ENCODE results near the gene MID2. TPM values are rescaled to one million over a fixed set of nuclear protein-coding genes. Genes with fewer than 3 reads are reported as not detected.

Gene MID2
- total RNA-seq, 3 donors from 2014 or later (not counting 1 experiment from before 2014, with no cell fraction given): 1.4 to 6.0 (median 2.3) TPM

- DNase-seq: no peak
- Mint-ChIP-seq H3K27me3 (ENCODE audit: low read depth in 2 of 2) (peaks cover 19 to 32% of the 10 kb centered on the region in 2 donors), H3K4me3 (no peak overlapping the region), H3K36me3 (no peaks in the 10 kb centered on the region), H3K27ac (no peak overlapping the region), H3K9me3 (no peaks in the 10 kb centered on the region), H3K4me1 (no peaks in the 10 kb centered on the region)
- Histone ChIP-seq H3K27me3 (ENCODE audit: control insufficient read depth, insufficient read depth, low read length) (no peaks in the 10 kb centered on the region), H3K36me3 (ENCODE audit: control insufficient read depth, insufficient read depth, low read length) (no peaks in the 10 kb centered on the region), H3K4me1 (ENCODE audit: control insufficient read depth, insufficient read depth, low read length) (no peaks in the 10 kb centered on the region), H3K27ac (ENCODE audit: low read length) (no peak overlapping the region), H3K9me3 (ENCODE audit: control insufficient read depth, insufficient read depth, low read length) (no peaks in the 10 kb centered on the region), H3K4me3 (ENCODE audit: low read length) (no peak overlapping the region)
- WGBS (ENCODE audit: insufficient coverage): 84% methylated on average over 4 of the region's 6 CpGs
- TF ChIP-seq, protein P1, sequence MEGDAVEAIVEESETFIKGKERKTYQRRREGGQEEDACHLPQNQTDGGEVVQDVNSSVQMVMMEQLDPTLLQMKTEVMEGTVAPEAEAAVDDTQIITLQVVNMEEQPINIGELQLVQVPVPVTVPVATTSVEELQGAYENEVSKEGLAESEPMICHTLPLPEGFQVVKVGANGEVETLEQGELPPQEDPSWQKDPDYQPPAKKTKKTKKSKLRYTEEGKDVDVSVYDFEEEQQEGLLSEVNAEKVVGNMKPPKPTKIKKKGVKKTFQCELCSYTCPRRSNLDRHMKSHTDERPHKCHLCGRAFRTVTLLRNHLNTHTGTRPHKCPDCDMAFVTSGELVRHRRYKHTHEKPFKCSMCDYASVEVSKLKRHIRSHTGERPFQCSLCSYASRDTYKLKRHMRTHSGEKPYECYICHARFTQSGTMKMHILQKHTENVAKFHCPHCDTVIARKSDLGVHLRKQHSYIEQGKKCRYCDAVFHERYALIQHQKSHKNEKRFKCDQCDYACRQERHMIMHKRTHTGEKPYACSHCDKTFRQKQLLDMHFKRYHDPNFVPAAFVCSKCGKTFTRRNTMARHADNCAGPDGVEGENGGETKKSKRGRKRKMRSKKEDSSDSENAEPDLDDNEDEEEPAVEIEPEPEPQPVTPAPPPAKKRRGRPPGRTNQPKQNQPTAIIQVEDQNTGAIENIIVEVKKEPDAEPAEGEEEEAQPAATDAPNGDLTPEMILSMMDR (IDR thresholded peaks at IDR 0.05): no peak
- ATAC-seq: no peak
- intact Hi-C loops (cut with micrococcal nuclease): no loop called here
These were observed 77.1 kb downstream of the MID2 start for GRCh38 chrX:107902721-107903120.

DNA sequence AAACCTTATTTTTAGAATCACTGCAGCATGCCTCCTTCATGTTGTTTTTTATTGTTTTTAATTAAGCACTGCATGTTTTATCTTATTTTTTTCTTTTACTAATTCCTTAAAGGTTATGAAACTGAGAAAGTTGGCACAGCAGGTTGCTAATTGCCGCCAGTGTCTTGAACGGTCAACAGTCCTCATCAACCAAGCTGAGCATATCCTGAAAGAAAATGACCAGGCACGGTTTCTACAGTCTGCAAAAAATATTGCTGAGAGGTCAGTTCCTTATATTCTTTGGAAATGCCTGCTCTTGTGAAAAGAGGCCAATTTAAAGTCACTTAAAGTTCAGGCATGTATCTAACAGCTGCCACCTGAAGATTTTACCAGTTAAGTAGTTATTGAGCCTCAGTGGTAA is 79.7 kb downstream of the MID2 start:
- DNase-seq (no peak), ATAC-seq (no peak)
- no peaks in the 10 kb centered on the region for H3K36me3 Mint-ChIP-seq
- WGBS (ENCODE audit: insufficient coverage): 92% methylated on average over 3 of the region's 3 CpGs
- H3K4me3 Mint-ChIP-seq: no peak overlapping the region
- no peak overlapping the region for H3K27ac Mint-ChIP-seq
- TF ChIP-seq, protein P1 (IDR thresholded peaks at IDR 0.05): no peak
- intact Hi-C loops (cut with micrococcal nuclease): no loop called here
- H3K36me3 ChIP-seq (ENCODE audit: control insufficient read depth, insufficient read depth, low read length): no peaks in the 10 kb centered on the region
- H3K9me3 Mint-ChIP-seq: no peaks in the 10 kb centered on the region
- peaks cover 14 to 26% of the 10 kb centered on the region in 2 donors for H3K27me3 Mint-ChIP-seq (ENCODE audit: low read depth in 2 of 2)
- no peaks in the 10 kb centered on the region for H3K9me3 ChIP-seq (ENCODE audit: control insufficient read depth, insufficient read depth, low read length)
- H3K4me1 ChIP-seq (ENCODE audit: control insufficient read depth, insufficient read depth, low read length): no peaks in the 10 kb centered on the region
- no peaks in the 10 kb centered on the region for H3K27me3 ChIP-seq (ENCODE audit: control insufficient read depth, insufficient read depth, low read length)
- H3K4me1 Mint-ChIP-seq: no peaks in the 10 kb centered on the region
- no peak overlapping the region for H3K27ac ChIP-seq (ENCODE audit: low read length)
- H3K4me3 ChIP-seq (ENCODE audit: low read length): no peak overlapping the region

DNA sequence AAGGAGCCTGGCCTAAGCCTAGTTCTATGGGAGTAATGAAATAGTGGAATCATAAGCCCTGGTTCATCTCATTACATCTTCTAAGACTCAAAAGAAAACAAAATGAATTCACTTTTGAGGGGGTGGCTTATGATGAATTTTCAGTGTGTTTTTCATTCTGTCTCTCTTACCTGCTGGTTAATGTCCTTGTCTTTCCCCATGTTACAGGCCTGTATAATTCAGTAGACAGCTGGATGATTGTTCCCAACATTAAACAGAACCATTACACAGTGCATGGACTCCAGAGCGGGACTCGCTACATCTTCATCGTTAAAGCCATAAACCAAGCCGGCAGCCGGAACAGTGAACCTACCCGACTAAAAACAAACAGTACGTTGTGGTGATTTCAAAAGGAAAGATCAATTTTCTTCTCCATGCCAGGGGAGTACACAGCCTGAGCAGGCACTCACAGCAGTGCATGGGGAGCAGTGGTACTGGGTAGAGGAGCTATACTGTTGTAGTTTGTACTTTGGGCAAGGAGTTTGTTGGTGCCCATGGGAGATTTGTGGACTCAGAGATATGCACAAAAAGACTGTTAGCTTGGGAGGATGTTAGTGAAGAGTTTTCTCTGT is 98.6 kb downstream of the MID2 start:
- no peak for DNase-seq
- Mint-ChIP-seq H3K27ac (no peak overlapping the region), H3K36me3 (no peaks in the 10 kb centered on the region), H3K9me3 (no peaks in the 10 kb centered on the region), H3K27me3 (ENCODE audit: low read depth in 2 of 2) (peaks cover 6 to 62% of the 10 kb centered on the region in 2 donors), H3K4me1 (no peaks in the 10 kb centered on the region), H3K4me3 (no peak overlapping the region)
- H3K9me3 ChIP-seq (ENCODE audit: control insufficient read depth, insufficient read depth, low read length): no peaks in the 10 kb centered on the region
- no peak overlapping the region for H3K27ac ChIP-seq (ENCODE audit: low read length)
- ATAC-seq: no peak
- WGBS (ENCODE audit: insufficient coverage): 98% methylated on average over 7 of the region's 7 CpGs
- H3K4me1 ChIP-seq (ENCODE audit: control insufficient read depth, insufficient read depth, low read length): no peaks in the 10 kb centered on the region
- H3K27me3 ChIP-seq (ENCODE audit: control insufficient read depth, insufficient read depth, low read length): no peaks in the 10 kb centered on the region
- H3K4me3 ChIP-seq (ENCODE audit: low read length): no peak overlapping the region
- intact Hi-C loops (cut with micrococcal nuclease): no loop called here
- no peaks in the 10 kb centered on the region for H3K36me3 ChIP-seq (ENCODE audit: control insufficient read depth, insufficient read depth, low read length)
- TF ChIP-seq, protein P1 (IDR thresholded peaks at IDR 0.05): no peak

DNA sequence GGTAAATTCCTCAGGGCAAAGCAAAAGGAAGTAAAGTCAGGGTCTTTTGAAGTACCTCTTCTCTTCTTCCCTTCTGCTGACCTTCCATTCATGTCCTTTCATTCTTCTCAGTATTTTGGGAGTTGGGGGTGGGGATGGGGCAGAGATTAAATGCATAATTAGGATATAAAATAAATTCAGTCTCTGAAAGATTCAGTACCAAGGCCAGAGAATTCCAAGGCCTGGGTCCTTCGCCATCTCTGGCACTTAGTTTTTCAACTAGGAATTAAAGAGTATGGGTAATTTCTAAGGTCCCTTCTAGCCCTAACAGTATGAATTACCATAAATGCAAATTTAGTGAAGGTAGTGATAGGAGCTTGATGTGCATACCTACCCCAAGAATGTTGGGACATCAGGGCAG is 108.6 kb downstream of the MID2 start:
- no peaks in the 10 kb centered on the region for H3K9me3 ChIP-seq (ENCODE audit: control insufficient read depth, insufficient read depth, low read length)
- intact Hi-C loops (cut with micrococcal nuclease): no loop called here
- no peaks in the 10 kb centered on the region for H3K4me1 ChIP-seq (ENCODE audit: control insufficient read depth, insufficient read depth, low read length)
- H3K27ac ChIP-seq (ENCODE audit: low read length): no peak overlapping the region
- no peak for ATAC-seq
- no peak overlapping the region for H3K4me3 ChIP-seq (ENCODE audit: low read length)
- Mint-ChIP-seq H3K27ac (no peak overlapping the region), H3K36me3 (no peaks in the 10 kb centered on the region), H3K27me3 (ENCODE audit: low read depth in 2 of 2) (peaks cover 11 to 35% of the 10 kb centered on the region in 2 donors), H3K4me1 (no peaks in the 10 kb centered on the region), H3K9me3 (peaks cover 0 to 2% of the 10 kb centered on the region in 2 donors), H3K4me3 (no peak overlapping the region)
- TF ChIP-seq, protein P1 (IDR thresholded peaks at IDR 0.05): no peak
- DNase-seq: no peak
- no peaks in the 10 kb centered on the region for H3K36me3 ChIP-seq (ENCODE audit: control insufficient read depth, insufficient read depth, low read length)
- H3K27me3 ChIP-seq (ENCODE audit: control insufficient read depth, insufficient read depth, low read length): no peaks in the 10 kb centered on the region
- WGBS (ENCODE audit: insufficient coverage): 83% methylated on average over 1 of the region's 1 CpG
